Keratinocyte (primary cell): ENCODE data around the gene NT5DC1. TPM values are rescaled to one million over a fixed set of nuclear protein-coding genes. Genes with fewer than 3 reads are reported as not detected.
A peak's percentile ranks its signal among the peaks of the same experiment; 100 is the strongest.

Experiments used
- DNase-seq: peaks from one replicate; pipeline ENCODE4 v3.0.0-alpha.2; 2011; ENCODE audit warnings: low read depth, missing footprints, low spot score
- FAIRE-seq: peaks from 2 replicates; lab custom pipeline; 2011; peaks lifted over from hg19 to GRCh38; lab: Jason Lieb, UNC
- H2AFZ ChIP-seq: 2 replicates; pipeline ENCODE4 v1.6.0; 2012; ENCODE audit warnings: low read length, control low read depth, inconsistent platforms; ENCODE audit not compliant: control insufficient read depth
- H3K27ac ChIP-seq: 2 replicates; pipeline ENCODE4 v1.5.1; 2011; ENCODE audit warnings: low read length; ENCODE audit not compliant: control insufficient read depth, insufficient read depth
- H3K27me3 ChIP-seq: 3 replicates; pipeline ENCODE4 v1.6.0; 2011; ENCODE audit warnings: low read length; ENCODE audit not compliant: control insufficient read depth, insufficient read depth; ENCODE audit errors: extremely low read depth
- H3K36me3 ChIP-seq, 2 experiments: 2 replicates in 1 of 2; 3 replicates in 1 of 2; pipeline ENCODE4 v1.5.1; 2011; ENCODE audit warnings: low read length in 2 of 2, mild to moderate bottlenecking in 1 of 2; ENCODE audit not compliant: control insufficient read depth in 2 of 2, insufficient read depth in 2 of 2; ENCODE audit errors: extremely low read depth in 1 of 2
- H3K4me1 ChIP-seq: 3 replicates; pipeline ENCODE4 v1.5.1; 2011; ENCODE audit warnings: low read length; ENCODE audit not compliant: control insufficient read depth, insufficient read depth; ENCODE audit errors: extremely low read depth
- H3K4me2 ChIP-seq: 3 replicates; pipeline ENCODE4 v1.6.0; 2011; ENCODE audit warnings: low read depth, low read length; ENCODE audit not compliant: control insufficient read depth, insufficient read depth; ENCODE audit errors: extremely low read depth
- H3K4me3 ChIP-seq, 3 experiments: fragments of 200-600 bp in 1 of 3; sonication (generic) in 1 of 3; 2 replicates in 2 of 3; 3 replicates in 1 of 3; pipeline ENCODE4 v1.5.1; 2011 to 2016; ENCODE audit warnings: low read length in 3 of 3, mild to moderate bottlenecking in 3 of 3, control low read depth in 2 of 3, inconsistent platforms in 1 of 3, low read depth in 1 of 3, mixed read lengths in 1 of 3, mixed run types in 1 of 3, moderate library complexity in 1 of 3; ENCODE audit not compliant: control insufficient read depth in 2 of 3, insufficient read depth in 2 of 3; ENCODE audit errors: extremely low read depth in 1 of 3
- H3K79me2 ChIP-seq: 2 replicates; pipeline ENCODE4 v1.6.0; 2012; ENCODE audit warnings: low read length; ENCODE audit not compliant: control insufficient read depth, insufficient read depth
- H3K9ac ChIP-seq: 3 replicates; pipeline ENCODE4 v1.6.0; 2011; ENCODE audit warnings: low read length; ENCODE audit not compliant: control insufficient read depth, insufficient read depth; ENCODE audit errors: extremely low read depth
- H3K9me1 ChIP-seq: 3 replicates; pipeline ENCODE4 v1.6.0; 2011; ENCODE audit warnings: low read length; ENCODE audit not compliant: control insufficient read depth, insufficient read depth; ENCODE audit errors: extremely low read depth
- H3K9me3 ChIP-seq: 2 replicates; pipeline ENCODE4 v1.5.1; 2012; ENCODE audit warnings: low read depth, low read length; ENCODE audit not compliant: control insufficient read depth
- H4K20me1 ChIP-seq: 3 replicates; pipeline ENCODE4 v1.6.0; 2011; ENCODE audit warnings: low read length; ENCODE audit not compliant: control insufficient read depth, insufficient read depth; ENCODE audit errors: extremely low read depth
- EZH2 ChIP-seq: IDR thresholded peaks from one replicate; pipeline ENCODE4 v1.6.1; 2012; ENCODE audit warnings: inconsistent platforms, mild to moderate bottlenecking, low read length, moderate library complexity
- dilution Hi-C: fragments of 300-500 bp; cut with MboI; formaldehyde crosslinking; loops from one replicate; pipeline ENCODE4 v1.7.0; 2020; ENCODE audit warnings: low sequenced_read_pairs; ENCODE audit not compliant: extremely low pct_ligation_motif_present
- polyA plus RNA-seq, 5 experiments: library from polyadenylated mRNA; depleted of rRNA in 3 of 5; stranded (reverse) in 3 of 5; stranded (forward) in 1 of 5; unstranded in 1 of 5; fragments of >200 nt; gene quantifications; 1 replicate in 1 of 5; 2 replicates in 3 of 5; 3 replicates in 1 of 5; pipeline versions ENCODE4 v1.2.1 to v1.2.3, GENCODE V29; 2011 to 2012; ENCODE audit warnings: missing spikeins in 2 of 5, low read depth in 1 of 5, low replicate concordance in 1 of 5
- TF ChIP-seq, protein P1 (sequence below), 3 experiments: IDR thresholded peaks in 1 of 3; conservative IDR thresholded peaks in 1 of 3; optimal IDR thresholded peaks in 1 of 3; 2 replicates in 2 of 3; 3 replicates in 1 of 3; pipeline versions ENCODE3 to v1.5.1; 2011; ENCODE audit warnings: low read length in 3 of 3, mild to moderate bottlenecking in 3 of 3, moderate library complexity in 2 of 3, control low read depth in 1 of 3, inconsistent platforms in 1 of 3; ENCODE audit not compliant: insufficient read depth in 2 of 3; ENCODE audit errors: extremely low read depth in 1 of 3

The NT5DC1 gene
- polyA plus RNA-seq, 1 donor (not counting 4 experiments of a cell fraction or from before 2014, with no cell fraction given) = 31.2 TPM

DNA sequence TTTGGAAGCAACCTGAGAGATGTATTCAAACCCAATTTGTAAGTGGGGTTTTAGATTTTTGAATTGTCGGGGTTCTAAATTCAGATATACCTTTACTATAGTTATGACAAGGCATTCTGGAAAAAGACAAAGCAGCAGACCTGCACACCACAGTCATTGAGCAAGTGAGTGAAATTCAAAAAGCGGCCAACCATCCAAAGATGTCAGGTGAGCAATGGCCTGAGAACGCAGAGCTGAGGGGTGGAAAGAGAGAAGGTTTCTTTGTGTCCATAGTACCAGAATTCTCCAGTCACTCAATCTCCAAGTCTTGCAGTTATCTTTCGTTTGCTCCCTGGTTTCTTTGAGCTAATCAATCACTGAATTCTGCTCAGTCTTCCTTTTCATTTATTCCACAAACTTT is 38.2 kb upstream of the NT5DC1 start:
- Histone ChIP-seq H3K36me3 (no peaks in the 10 kb centered on the region), H3K79me2 (peaks cover 8% of the 10 kb centered on the region), H3K4me3 (no peak overlapping the region), H3K9me3 (no peaks in the 10 kb centered on the region), H3K4me2 (no peak overlapping the region), H3K9ac (no peak overlapping the region), H3K27ac (no peak overlapping the region), H2AFZ (no peak overlapping the region), H3K27me3 (no peaks in the 10 kb centered on the region), H3K4me1 (peaks cover 5% of the 10 kb centered on the region), H4K20me1 (no peaks in the 10 kb centered on the region), H3K9me1 (no peaks in the 10 kb centered on the region)
- FAIRE-seq = no peak
- dilution Hi-C loops = no loop called here
- DNase-seq = no peak
- TF ChIP-seq EZH2 = no peak
- TF ChIP-seq, protein P1, sequence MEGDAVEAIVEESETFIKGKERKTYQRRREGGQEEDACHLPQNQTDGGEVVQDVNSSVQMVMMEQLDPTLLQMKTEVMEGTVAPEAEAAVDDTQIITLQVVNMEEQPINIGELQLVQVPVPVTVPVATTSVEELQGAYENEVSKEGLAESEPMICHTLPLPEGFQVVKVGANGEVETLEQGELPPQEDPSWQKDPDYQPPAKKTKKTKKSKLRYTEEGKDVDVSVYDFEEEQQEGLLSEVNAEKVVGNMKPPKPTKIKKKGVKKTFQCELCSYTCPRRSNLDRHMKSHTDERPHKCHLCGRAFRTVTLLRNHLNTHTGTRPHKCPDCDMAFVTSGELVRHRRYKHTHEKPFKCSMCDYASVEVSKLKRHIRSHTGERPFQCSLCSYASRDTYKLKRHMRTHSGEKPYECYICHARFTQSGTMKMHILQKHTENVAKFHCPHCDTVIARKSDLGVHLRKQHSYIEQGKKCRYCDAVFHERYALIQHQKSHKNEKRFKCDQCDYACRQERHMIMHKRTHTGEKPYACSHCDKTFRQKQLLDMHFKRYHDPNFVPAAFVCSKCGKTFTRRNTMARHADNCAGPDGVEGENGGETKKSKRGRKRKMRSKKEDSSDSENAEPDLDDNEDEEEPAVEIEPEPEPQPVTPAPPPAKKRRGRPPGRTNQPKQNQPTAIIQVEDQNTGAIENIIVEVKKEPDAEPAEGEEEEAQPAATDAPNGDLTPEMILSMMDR (optimal IDR thresholded peaks at IDR 0.05 in 1 of 3, IDR thresholded peaks at IDR 0.05 in 1 of 3, conservative IDR thresholded peaks at IDR 0.05 in 1 of 3; ENCODE audit: extremely low read depth in 1 of 3, insufficient read depth in 2 of 3, low read length in 3 of 3) = no peak

DNA sequence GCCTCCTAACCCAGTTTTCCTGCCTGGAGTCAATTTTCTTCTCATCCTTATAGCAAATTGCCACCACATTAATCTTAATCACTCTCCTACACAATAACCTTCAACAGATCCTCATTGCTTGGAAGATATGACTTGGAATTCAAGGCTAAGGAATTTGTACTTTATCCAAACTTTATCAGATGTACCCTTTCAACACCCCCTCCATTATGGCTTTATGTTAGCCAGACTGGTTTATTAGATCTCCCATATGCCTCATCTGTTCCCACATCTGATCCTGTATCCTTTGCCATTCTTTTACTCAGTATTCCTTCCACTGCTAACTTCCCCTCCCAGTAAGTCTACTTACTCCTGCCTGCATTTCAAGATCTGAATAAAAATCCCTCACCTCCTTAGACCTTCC is 36.0 kb upstream of the NT5DC1 start:
- peak; percentile 39 for FAIRE-seq
- no peak overlapping the region for H3K4me3 ChIP-seq
- TF ChIP-seq, protein P1 (optimal IDR thresholded peaks at IDR 0.05 in 1 of 3, IDR thresholded peaks at IDR 0.05 in 1 of 3, conservative IDR thresholded peaks at IDR 0.05 in 1 of 3; ENCODE audit: extremely low read depth in 1 of 3, insufficient read depth in 2 of 3, low read length in 3 of 3) = no peak
- no peak for TF ChIP-seq EZH2
- no peaks in the 10 kb centered on the region for H3K79me2 ChIP-seq
- no peaks in the 10 kb centered on the region for H4K20me1 ChIP-seq
- no peaks in the 10 kb centered on the region for H3K9me3 ChIP-seq
- no peak overlapping the region for H3K9ac ChIP-seq
- dilution Hi-C loops = no loop called here
- H3K36me3 ChIP-seq = no peaks in the 10 kb centered on the region
- H3K4me2 ChIP-seq = no peak overlapping the region
- H2AFZ ChIP-seq = no peak overlapping the region
- no peak overlapping the region for H3K27ac ChIP-seq
- no peak for DNase-seq
- no peaks in the 10 kb centered on the region for H3K27me3 ChIP-seq
- no peaks in the 10 kb centered on the region for H3K9me1 ChIP-seq
- peaks cover 5% of the 10 kb centered on the region for H3K4me1 ChIP-seq
